Measurements from ENCODE around the gene TICRR.

- no peak for TF ChIP-seq CTCF (IDR thresholded peaks at IDR 0.05)
- TF ChIP-seq POLR2AphosphoS5 (IDR thresholded peaks at IDR 0.05; ENCODE audit: low read depth, low read length), result no peak
- no peak for TF ChIP-seq REST (IDR thresholded peaks at IDR 0.05; ENCODE audit: insufficient read depth in 1 of 2, low read depth in 2 of 2, low read length in 1 of 2)
- TF ChIP-seq TCF7L2 (IDR thresholded peaks at IDR 0.05; ENCODE audit: low read depth, low read length), result no peak
- no peak for TF ChIP-seq SIN3A (IDR thresholded peaks at IDR 0.05; ENCODE audit: borderline replicate concordance, insufficient read depth, low read depth, low read length)
Measured at GRCh38 chr15:89669941-89670340, 94.7 kb downstream of the TICRR start.
